Transverse colon (tissue), 4 donors: ENCODE results near the gene DHRS13. TPM values are rescaled to one million over a fixed set of nuclear protein-coding genes. Genes with fewer than 3 reads are reported as not detected.
A peak's percentile ranks its signal among the peaks of the same experiment; 100 is the strongest.

Source experiments
- DNase-seq: peaks from one replicate; pipeline ENCODE4 v3.0.0-alpha.2; 2019
- H3K27ac ChIP-seq, 4 donors: fragments of 200-600 bp; sonication (generic); 2 replicates each; pipeline ENCODE4 v1.5.1; 2016 to 2018; ENCODE audit warnings: inconsistent platforms in 4 of 4
- H3K27me3 ChIP-seq: fragments of 200-600 bp; sonication (generic); 2 replicates; pipeline ENCODE4 v1.5.1; 2017; ENCODE audit warnings: inconsistent platforms
- H3K36me3 ChIP-seq, 4 donors: fragments of 200-600 bp; sonication (generic); 2 replicates each; pipeline ENCODE4 v1.5.1; 2017 to 2019; ENCODE audit warnings: inconsistent platforms in 4 of 4
- H3K4me1 ChIP-seq, 4 donors: fragments of 200-600 bp; sonication (generic); 2 replicates each; pipeline ENCODE4 v1.5.1; 2017 to 2020; ENCODE audit warnings: inconsistent platforms in 4 of 4
- H3K4me3 ChIP-seq, 4 donors: fragments of 200-600 bp; sonication (generic); 1 replicate in 1 of 4; 2 replicates in 3 of 4; pipeline versions ENCODE4 v1.5.1 to v1.6.1; 2017 to 2019; ENCODE audit warnings: inconsistent platforms in 4 of 4
- H3K9me3 ChIP-seq, 2 donors: fragments of 200-600 bp; sonication (generic); 2 replicates each; pipeline ENCODE4 v1.5.1; 2017 to 2019; ENCODE audit warnings: inconsistent platforms in 2 of 2
- EP300 ChIP-seq: sonication (generic); formaldehyde crosslinking; IDR thresholded peaks from one replicate; pipeline ENCODE4 v1.6.1; 2017; ENCODE audit warnings: antibody characterized with exemption, low read depth
- POLR2A ChIP-seq: fragments of 450-650 bp; IDR thresholded peaks from one replicate; pipeline ENCODE4 v1.6.1; 2016; ENCODE audit warnings: antibody characterized with exemption, mild to moderate bottlenecking, moderate library complexity
- POLR2AphosphoS5 ChIP-seq, 3 donors: sonication (generic); formaldehyde crosslinking; IDR thresholded peaks; one replicate each; pipeline ENCODE4 v1.6.1; 2016; ENCODE audit warnings: antibody characterized with exemption in 3 of 3
- WGBS, 2 donors: methylation state at CpG; one replicate each; pipeline ENCODE4 v1.1.5; 2018; ENCODE audit warnings: low coverage in 1 of 2; 5-methylcytosine and 5-hydroxymethylcytosine counted together
- in situ Hi-C, 4 donors: fragments of 200-750 bp; cut with MboI; loops; one replicate each; pipeline versions ENCODE4 v1.15.0 to v1.15.1; 2017; ENCODE audit warnings: low sequenced_read_pairs in 3 of 4, low pct_ligation_motif_present in 1 of 4, low pct_unique_long_range_greater_than_20kb in 1 of 4
- intact Hi-C: fragments of 100-400 bp; cut with DNase I; formaldehyde crosslinking; loops from one replicate; pipeline ENCODE4 v1.15.1; 2023; ENCODE audit warnings: low total_unique reads
- total RNA-seq, 4 donors: library from RNA; depleted of rRNA; stranded (reverse); fragments of >200 nt; gene quantifications; one replicate each; pipeline ENCODE4 v1.1.0, GENCODE V29; 2016
- TF ChIP-seq, protein P1 (sequence below), 5 experiments: fragments of 200-600 bp in 3 of 5; fragments of 450-650 bp in 2 of 5; sonication (generic) in 3 of 5; IDR thresholded peaks; 1 replicate in 2 of 5; 2 replicates in 3 of 5; pipeline ENCODE4 v1.5.1; 2016 to 2017; ENCODE audit warnings: antibody characterized with exemption in 5 of 5, inconsistent platforms in 3 of 5, mild to moderate bottlenecking in 2 of 5, moderate library complexity in 1 of 5

Gene DHRS13
- total RNA-seq, 4 donors from 2014 or later = 2.2 to 6.5 (median 6.0) TPM

GRCh38 chr17:28867276-28867675, 35.6 kb downstream of the DHRS13 start:
- Histone ChIP-seq H3K27ac (no peak overlapping the region), H3K9me3 (no peaks in the 10 kb centered on the region), H3K27me3 (no peaks in the 10 kb centered on the region), H3K4me3 (no peak overlapping the region), H3K36me3 (no peaks in the 10 kb centered on the region), H3K4me1 (peaks cover 0 to 15% (median 9%) of the 10 kb centered on the region in 4 donors)
- intact Hi-C loops (no loop called here), in situ Hi-C loops (no loop called here)
- no peak for DNase-seq
- WGBS, 2 donors = 93 to 100% methylated on average over 3 to 7 of the region's 7 CpGs
- TF ChIP-seq POLR2AphosphoS5 (IDR thresholded peaks at IDR 0.05) = no peak
- no peak for TF ChIP-seq EP300
- TF ChIP-seq, protein P1, sequence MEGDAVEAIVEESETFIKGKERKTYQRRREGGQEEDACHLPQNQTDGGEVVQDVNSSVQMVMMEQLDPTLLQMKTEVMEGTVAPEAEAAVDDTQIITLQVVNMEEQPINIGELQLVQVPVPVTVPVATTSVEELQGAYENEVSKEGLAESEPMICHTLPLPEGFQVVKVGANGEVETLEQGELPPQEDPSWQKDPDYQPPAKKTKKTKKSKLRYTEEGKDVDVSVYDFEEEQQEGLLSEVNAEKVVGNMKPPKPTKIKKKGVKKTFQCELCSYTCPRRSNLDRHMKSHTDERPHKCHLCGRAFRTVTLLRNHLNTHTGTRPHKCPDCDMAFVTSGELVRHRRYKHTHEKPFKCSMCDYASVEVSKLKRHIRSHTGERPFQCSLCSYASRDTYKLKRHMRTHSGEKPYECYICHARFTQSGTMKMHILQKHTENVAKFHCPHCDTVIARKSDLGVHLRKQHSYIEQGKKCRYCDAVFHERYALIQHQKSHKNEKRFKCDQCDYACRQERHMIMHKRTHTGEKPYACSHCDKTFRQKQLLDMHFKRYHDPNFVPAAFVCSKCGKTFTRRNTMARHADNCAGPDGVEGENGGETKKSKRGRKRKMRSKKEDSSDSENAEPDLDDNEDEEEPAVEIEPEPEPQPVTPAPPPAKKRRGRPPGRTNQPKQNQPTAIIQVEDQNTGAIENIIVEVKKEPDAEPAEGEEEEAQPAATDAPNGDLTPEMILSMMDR (IDR thresholded peaks at IDR 0.05) = no peak
- TF ChIP-seq POLR2A = no peak

DNA sequence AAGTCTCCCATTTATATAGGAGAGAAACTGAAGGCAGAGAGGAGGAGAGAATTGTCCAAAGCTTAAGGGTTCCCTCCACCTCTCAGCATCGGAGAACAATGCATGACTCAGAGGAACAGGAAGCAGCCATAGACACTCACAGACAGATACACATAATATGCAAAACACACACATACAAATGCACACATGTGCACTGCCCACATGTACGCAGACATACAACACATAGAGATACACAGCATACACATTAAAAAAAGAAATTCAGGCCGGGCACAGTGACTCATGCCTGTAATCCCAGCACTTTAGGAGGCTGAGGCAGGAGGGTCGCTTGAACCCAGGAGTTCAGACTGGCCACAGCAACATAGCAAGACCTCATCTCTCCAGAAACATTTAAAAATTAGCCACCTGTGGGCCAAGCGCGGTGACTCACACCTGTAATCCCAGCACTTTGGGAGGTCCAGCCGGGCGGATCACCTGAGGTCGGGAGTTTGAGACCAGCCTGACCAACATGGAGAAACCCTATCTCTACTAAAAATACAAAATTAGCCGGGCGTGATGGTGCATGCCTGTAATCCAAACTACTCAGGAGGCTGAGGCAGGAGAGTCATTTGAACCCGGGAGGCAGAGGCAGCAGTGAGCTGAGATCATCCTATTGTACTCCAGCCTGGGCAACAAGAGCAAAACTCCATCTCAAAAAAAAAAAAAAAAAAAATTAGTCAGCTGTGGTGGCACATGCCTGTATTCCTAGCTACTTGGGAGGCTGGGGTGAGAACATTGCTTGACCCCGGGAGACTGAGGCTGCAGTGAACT, 36.7 kb downstream of the DHRS13 start:
- Histone ChIP-seq H3K27ac (peak overlapping the region; percentile 67 to 84 (median 75)), H3K27me3 (no peaks in the 10 kb centered on the region), H3K9me3 (no peaks in the 10 kb centered on the region), H3K4me1 (peaks cover 4 to 20% (median 9%) of the 10 kb centered on the region in 4 donors), H3K36me3 (no peaks in the 10 kb centered on the region), H3K4me3 (no peak overlapping the region)
- intact Hi-C loops = no loop called here
- DNase-seq = no peak
- TF ChIP-seq EP300 = no peak
- TF ChIP-seq POLR2A = no peak
- no peak for TF ChIP-seq POLR2AphosphoS5 (IDR thresholded peaks at IDR 0.05)
- TF ChIP-seq, protein P1 (IDR thresholded peaks at IDR 0.05) = no peak
- in situ Hi-C loops = no loop called here
- WGBS, 2 donors = 83 to 85% methylated on average over 3 to 13 of the region's 13 CpGs

GRCh38 chr17:28864991-28865849, 37.7 kb downstream of the DHRS13 start:
- intact Hi-C loops = no loop called here
- 77% methylated on average over 11 of the region's 11 CpGs; no CpG with 5 or more reads in 1 of the 2 donors for whole genome bisulfite sequencing, 2 donors

More at GRCh38 chr17:28864991-28865849, 37.7 kb downstream of the DHRS13 start:
- in situ Hi-C loops = no loop called here
- TF ChIP-seq, protein P1 (IDR thresholded peaks at IDR 0.05) = no peak
- TF ChIP-seq POLR2A (peak; percentile 50), POLR2AphosphoS5 (IDR thresholded peaks at IDR 0.05) (peak in 2 of 3 donors; percentile 48 to 59), EP300 (no peak)
- Histone ChIP-seq H3K36me3 (peaks cover 0 to 7% (median 3%) of the 10 kb centered on the region in 4 donors), H3K27me3 (no peaks in the 10 kb centered on the region), H3K4me3 (no peak overlapping the region), H3K4me1 (peaks cover 4 to 20% (median 9%) of the 10 kb centered on the region in 4 donors), H3K27ac (peak overlapping the region; percentile 67 to 84 (median 75)), H3K9me3 (no peaks in the 10 kb centered on the region)
- DNase-seq = peak; percentile 75
